Body of pancreas (tissue), 4 donors: Measurements from ENCODE around the gene SCAMP1.

ENCODE experiments used
- POLR2A ChIP-seq, 3 donors: fragments of 450-650 bp; IDR thresholded peaks; one replicate each; pipeline ENCODE4 v1.6.1; 2016; ENCODE audit warnings: antibody characterized with exemption in 3 of 3, mild to moderate bottlenecking in 2 of 3
- TF ChIP-seq, protein P1 (sequence below), 7 experiments: fragments of 450-650 bp in 4 of 7; fragments of 200-600 bp in 3 of 7; sonication (generic) in 3 of 7; IDR thresholded peaks; one replicate each; pipeline ENCODE4 v1.5.1; 2016 to 2019; ENCODE audit warnings: antibody characterized with exemption in 7 of 7

DNA sequence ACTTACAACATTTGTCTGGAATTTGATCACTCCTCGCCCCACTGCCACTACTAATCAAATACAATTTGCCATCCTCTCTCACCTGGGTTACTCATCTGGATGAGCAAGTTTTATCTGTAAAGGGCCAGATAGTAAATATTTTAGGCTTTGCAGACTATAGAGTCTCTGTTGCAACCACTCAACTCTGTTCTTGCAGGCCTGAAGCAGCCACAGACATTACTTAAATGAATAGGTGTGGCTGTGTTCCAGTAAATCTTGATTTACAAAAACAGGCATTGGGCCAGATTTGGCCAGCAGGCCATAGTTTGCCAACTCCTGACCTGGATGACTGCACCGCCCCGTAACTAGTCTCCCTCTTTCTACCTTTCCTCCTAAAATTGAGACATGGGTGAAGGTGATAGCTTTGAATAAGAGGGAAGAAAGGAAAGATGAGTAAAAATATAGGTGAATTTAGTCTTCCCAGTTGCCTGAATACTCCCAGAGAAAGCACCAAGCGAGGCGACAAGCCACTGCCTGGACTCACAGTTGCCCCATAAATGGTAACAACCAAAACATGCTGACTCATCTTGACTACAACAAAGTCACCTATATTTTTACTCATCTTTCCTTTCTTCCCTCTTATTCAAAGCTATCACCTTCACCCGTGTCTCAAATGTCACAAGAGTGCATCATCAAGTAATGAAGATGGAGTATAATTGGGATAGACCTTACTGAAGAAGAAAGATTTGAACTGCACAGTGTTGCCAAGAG, 32.5 kb upstream of the SCAMP1 start:
- TF ChIP-seq POLR2A (IDR thresholded peaks at IDR 0.05), result no peak
- TF ChIP-seq, protein P1, sequence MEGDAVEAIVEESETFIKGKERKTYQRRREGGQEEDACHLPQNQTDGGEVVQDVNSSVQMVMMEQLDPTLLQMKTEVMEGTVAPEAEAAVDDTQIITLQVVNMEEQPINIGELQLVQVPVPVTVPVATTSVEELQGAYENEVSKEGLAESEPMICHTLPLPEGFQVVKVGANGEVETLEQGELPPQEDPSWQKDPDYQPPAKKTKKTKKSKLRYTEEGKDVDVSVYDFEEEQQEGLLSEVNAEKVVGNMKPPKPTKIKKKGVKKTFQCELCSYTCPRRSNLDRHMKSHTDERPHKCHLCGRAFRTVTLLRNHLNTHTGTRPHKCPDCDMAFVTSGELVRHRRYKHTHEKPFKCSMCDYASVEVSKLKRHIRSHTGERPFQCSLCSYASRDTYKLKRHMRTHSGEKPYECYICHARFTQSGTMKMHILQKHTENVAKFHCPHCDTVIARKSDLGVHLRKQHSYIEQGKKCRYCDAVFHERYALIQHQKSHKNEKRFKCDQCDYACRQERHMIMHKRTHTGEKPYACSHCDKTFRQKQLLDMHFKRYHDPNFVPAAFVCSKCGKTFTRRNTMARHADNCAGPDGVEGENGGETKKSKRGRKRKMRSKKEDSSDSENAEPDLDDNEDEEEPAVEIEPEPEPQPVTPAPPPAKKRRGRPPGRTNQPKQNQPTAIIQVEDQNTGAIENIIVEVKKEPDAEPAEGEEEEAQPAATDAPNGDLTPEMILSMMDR (IDR thresholded peaks at IDR 0.05), result no peak
